H1 (cell line): ENCODE results near the gene HTRA2. TPM values are rescaled to one million over a fixed set of nuclear protein-coding genes. Genes with fewer than 3 reads are reported as not detected.

ENCODE experiments used
- CTCF ChIA-PET: fragments of 300-600 bp; sonication (Branson Sonifier 250); formaldehyde crosslinking; loops from one replicate; lab custom pipeline; 2021; ENCODE audit not compliant: partially characterized antibody; lab: Charles Lee
- POLR2A ChIA-PET: fragments of 300-600 bp; sonication (Branson Sonifier 250); formaldehyde crosslinking; loops from one replicate; lab custom pipeline; 2021; ENCODE audit warnings: inconsistent platforms; ENCODE audit not compliant: partially characterized antibody; lab: Charles Lee
- DNase-seq, 2 experiments: peaks; one replicate each; pipeline versions ENCODE4 v3.0.0 to v3.0.0-alpha.2; 2010 to 2022; ENCODE audit warnings: low spot score in 2 of 2, low read depth in 1 of 2, mixed read lengths in 1 of 2
- FAIRE-seq: peaks from 2 replicates; lab custom pipeline; 2011; peaks lifted over from hg19 to GRCh38; lab: Jason Lieb, UNC
- H2AFZ ChIP-seq: 2 replicates; pipeline ENCODE4 v1.8.1; 2012; ENCODE audit warnings: low read length, inconsistent platforms
- H2AK5ac ChIP-seq: 2 replicates; pipeline ENCODE4 v1.6.1; 2013; ENCODE audit warnings: low read depth, low read length
- H2BK120ac ChIP-seq: replicated peaks from 2 replicates; pipeline ENCODE3; 2013; ENCODE audit warnings: low read depth, low read length, inconsistent platforms
- H2BK12ac ChIP-seq: 2 replicates; pipeline ENCODE4 v1.6.1; 2013; ENCODE audit warnings: low read depth, low read length
- H2BK15ac ChIP-seq: 2 replicates; pipeline ENCODE4 v1.6.1; 2013; ENCODE audit warnings: low read length
- H2BK20ac ChIP-seq: 2 replicates; pipeline ENCODE4 v1.6.1; 2013; ENCODE audit warnings: low read length
- H2BK5ac ChIP-seq: 2 replicates; pipeline ENCODE4 v1.6.1; 2013; ENCODE audit warnings: low read depth, low read length
- H3K14ac ChIP-seq: 2 replicates; pipeline ENCODE4 v1.6.1; 2013; ENCODE audit warnings: inconsistent platforms; ENCODE audit not compliant: insufficient read length
- H3K18ac ChIP-seq: 2 replicates; pipeline ENCODE4 v1.6.1; 2013; ENCODE audit warnings: low read length; ENCODE audit errors: extremely low read depth
- H3K23ac ChIP-seq: 2 replicates; pipeline ENCODE4 v1.6.1; 2013; ENCODE audit warnings: inconsistent platforms; ENCODE audit not compliant: insufficient read length
- H3K23me2 ChIP-seq: 2 replicates; pipeline ENCODE4 v1.6.1; 2013; ENCODE audit warnings: low read depth, low read length
- H3K27ac ChIP-seq: 2 replicates; pipeline ENCODE4 v1.6.1; 2011; ENCODE audit warnings: low read depth, low read length, inconsistent platforms
- H3K27me3 ChIP-seq, 4 experiments: replicated peaks in 1 of 4; 1 replicate in 1 of 4; 2 replicates in 3 of 4; pipeline versions ENCODE4 v1.6.1 to v1.8.1; 2011 to 2013; ENCODE audit warnings: low read length in 3 of 4, mild to moderate bottlenecking in 3 of 4, inconsistent platforms in 2 of 4, mixed read lengths in 2 of 4, moderate library complexity in 1 of 4; ENCODE audit not compliant: control insufficient read depth in 3 of 4, insufficient read depth in 3 of 4; ENCODE audit errors: extremely low read depth in 1 of 4
- H3K36me3 ChIP-seq, 4 experiments: 2 replicates each; pipeline versions ENCODE4 v1.6.1 to v1.8.1; 2011 to 2013; ENCODE audit warnings: mild to moderate bottlenecking in 4 of 4, low read length in 3 of 4, moderate library complexity in 2 of 4, control low read depth in 1 of 4, inconsistent platforms in 1 of 4; ENCODE audit not compliant: insufficient read depth in 4 of 4, control insufficient read depth in 2 of 4
- H3K4ac ChIP-seq: replicated peaks from 2 replicates; pipeline ENCODE3; 2013; ENCODE audit warnings: low read length, low read depth, mixed read lengths, inconsistent platforms; ENCODE audit not compliant: insufficient read length
- H3K4me1 ChIP-seq, 4 experiments: replicated peaks in 1 of 4; 1 replicate in 1 of 4; 2 replicates in 3 of 4; pipeline versions ENCODE4 v1.6.1 to v1.8.1; 2011 to 2013; ENCODE audit warnings: low read length in 3 of 4, inconsistent platforms in 2 of 4, mixed read lengths in 1 of 4; ENCODE audit not compliant: insufficient read depth in 4 of 4, control insufficient read depth in 3 of 4
- H3K4me2 ChIP-seq, 2 experiments: 2 replicates each; pipeline versions ENCODE4 v1.6.1 to v1.8.1; 2011 to 2013; ENCODE audit warnings: low read depth in 2 of 2, low read length in 2 of 2, control low read depth in 1 of 2, inconsistent platforms in 1 of 2, mild to moderate bottlenecking in 1 of 2; ENCODE audit not compliant: insufficient read depth in 1 of 2
- H3K4me3 ChIP-seq, 4 experiments: fragments of 200-600, 300-600 bp in 1 of 4; sonication (generic), shearing (Covaris generic), sonication (Bioruptor Twin) in 1 of 4; 2 replicates each; pipeline versions ENCODE4 v1.5.1 to v1.8.1; 2011 to 2016; ENCODE audit warnings: low read length in 4 of 4, low read depth in 3 of 4, control low read depth in 2 of 4, inconsistent platforms in 2 of 4, mild to moderate bottlenecking in 2 of 4, mixed read lengths in 1 of 4, moderate library complexity in 1 of 4; ENCODE audit not compliant: insufficient read depth in 2 of 4; ENCODE audit errors: extremely low read depth in 1 of 4
- H3K56ac ChIP-seq: replicated peaks from 2 replicates; pipeline ENCODE3; 2013; ENCODE audit warnings: low read depth, mild to moderate bottlenecking, mixed read lengths, low read length, inconsistent platforms; ENCODE audit not compliant: insufficient read length
- H3K79me1 ChIP-seq: 2 replicates; pipeline ENCODE4 v1.6.1; 2013; ENCODE audit warnings: low read depth, low read length, control low read depth
- H3K79me2 ChIP-seq, 2 experiments: 2 replicates each; pipeline versions ENCODE4 v1.6.1 to v1.8.1; 2012 to 2013; ENCODE audit warnings: low read length in 2 of 2, mild to moderate bottlenecking in 2 of 2, inconsistent platforms in 1 of 2; ENCODE audit not compliant: insufficient read depth in 2 of 2, control insufficient read depth in 1 of 2
- H3K9ac ChIP-seq, 4 experiments: replicated peaks in 1 of 4; 1 replicate in 1 of 4; 2 replicates in 3 of 4; pipeline versions ENCODE4 v1.6.1 to v1.8.1; 2011 to 2013; ENCODE audit warnings: low read depth in 3 of 4, low read length in 3 of 4, control low read depth in 2 of 4, mild to moderate bottlenecking in 2 of 4, moderate library complexity in 2 of 4, inconsistent platforms in 1 of 4; ENCODE audit errors: extremely low read depth in 1 of 4
- H3K9me3 ChIP-seq, 2 experiments: 2 replicates each; pipeline versions ENCODE4 v1.6.1 to v1.8.1; 2012 to 2013; ENCODE audit warnings: mild to moderate bottlenecking in 2 of 2, moderate library complexity in 2 of 2, control low read depth in 1 of 2, inconsistent platforms in 1 of 2, low read depth in 1 of 2, low read length in 1 of 2, mixed read lengths in 1 of 2; ENCODE audit not compliant: insufficient read depth in 2 of 2
- H4K20me1 ChIP-seq, 2 experiments: replicated peaks in 1 of 2; 2 replicates each; pipeline versions ENCODE3 to v1.8.1; 2011 to 2013; ENCODE audit warnings: inconsistent platforms in 2 of 2, low read length in 2 of 2, mild to moderate bottlenecking in 1 of 2; ENCODE audit not compliant: insufficient read depth in 2 of 2, control insufficient read depth in 1 of 2
- H4K5ac ChIP-seq: 2 replicates; pipeline ENCODE4 v1.6.1; 2013; ENCODE audit warnings: low read length, low read depth, mixed read lengths, inconsistent platforms; ENCODE audit not compliant: insufficient read length
- H4K8ac ChIP-seq: 2 replicates; pipeline ENCODE4 v1.8.0; 2013; ENCODE audit warnings: mild to moderate bottlenecking, moderate library complexity, low read length, inconsistent platforms; ENCODE audit not compliant: insufficient read depth; ENCODE audit errors: extremely low read depth
- H4K91ac ChIP-seq: replicated peaks from 2 replicates; pipeline ENCODE3; 2013; ENCODE audit warnings: low read length, mixed read lengths, inconsistent platforms; ENCODE audit not compliant: insufficient read length
- POLR2AphosphoS5 ChIP-seq: IDR thresholded peaks from 2 replicates; pipeline ENCODE4 v1.6.1; 2011; ENCODE audit warnings: low read depth, low read length
- TBP ChIP-seq: IDR thresholded peaks from 2 replicates; pipeline ENCODE4 v1.6.1; 2011; ENCODE audit warnings: low read depth, low read length, improper control_type of control experiment
- WGBS, 2 experiments: shearing (Covaris generic) in 1 of 2; methylation state at CpG; one replicate each; pipeline versions ENCODE4 v1.1.6 to v1.1.7; 2013 to 2015; ENCODE audit warnings: low lambda C conversion rate in 2 of 2, mixed read lengths in 2 of 2, inconsistent platforms in 1 of 2, low coverage in 1 of 2, missing lambda C conversion rate in 1 of 2; ENCODE audit not compliant: insufficient replicate concordance in 2 of 2, insufficient coverage in 1 of 2, insufficient read length in 1 of 2; ENCODE audit errors: extremely low coverage in 1 of 2, missing lambda C conversion rate in 1 of 2; 5-methylcytosine and 5-hydroxymethylcytosine counted together
- polyA plus RNA-seq, 7 experiments: library from polyadenylated mRNA; depleted of rRNA in 3 of 7; stranded (reverse) in 5 of 7; unstranded in 2 of 7; fragments of >200 nt in 5 of 7; fragments of 200-250 nt in 2 of 7; gene quantifications; 1 replicate in 5 of 7; 2 replicates in 1 of 7; 4 replicates in 1 of 7; pipeline versions ENCODE4 v1.2.1 to v1.2.3, GENCODE V29; 2011 to 2013; ENCODE audit warnings: missing spikeins in 2 of 7, mixed read lengths in 2 of 7
- total RNA-seq: library from RNA; stranded (reverse); fragmentation: NEBNext Ultra II Directional; extraction: Animal tissue kit (Norgen Biotek cat#: 25700); gene quantifications from 2 replicates; pipeline ENCODE4 v1.2.1, GENCODE V29; 2021

Gene HTRA2
- total and polyA plus RNA-seq, 2 of the 8 experiments (the other 6 are each of a cell fraction or from before 2014, with no cell fraction given) = 21.6 to 37.6 TPM

DNA sequence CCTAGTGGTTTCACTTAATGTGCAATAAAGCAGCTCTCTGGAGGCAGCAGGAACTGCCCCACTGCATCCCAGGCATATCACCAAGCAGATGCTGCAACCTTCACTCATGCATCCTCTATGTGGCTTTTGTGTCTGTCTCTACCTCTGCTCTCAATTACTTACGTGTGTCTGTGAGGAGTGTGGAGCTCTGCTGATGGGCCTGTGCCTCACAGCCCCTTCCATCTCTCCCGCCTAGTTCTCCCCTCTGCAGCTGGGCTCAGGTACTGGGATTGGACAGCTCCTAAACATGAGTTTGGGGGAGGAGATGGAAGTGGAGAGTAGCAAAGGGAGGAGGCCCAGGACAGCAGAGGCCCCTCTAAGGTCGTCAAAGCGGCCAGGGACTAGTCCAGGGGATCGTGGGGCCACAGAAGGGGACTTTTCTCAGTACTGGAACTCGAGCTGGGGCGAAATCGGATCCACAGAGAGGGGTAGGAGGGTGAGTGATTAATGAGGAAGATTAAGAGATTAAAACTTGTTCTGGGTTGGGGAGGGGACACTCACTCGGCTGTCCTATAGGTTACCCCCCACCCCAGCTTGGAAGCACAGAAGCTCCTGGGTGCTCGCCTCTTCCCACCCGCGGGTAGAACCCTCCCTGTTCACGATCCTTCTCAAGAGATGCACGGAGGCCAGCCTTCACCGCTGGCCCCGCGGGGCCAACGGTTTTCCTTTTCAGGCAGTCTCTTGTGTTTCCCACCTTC, 28.2 kb upstream of the HTRA2 start:
- no peak overlapping the region for H4K5ac ChIP-seq
- FAIRE-seq (no peak), DNase-seq (no peak)
- H4K91ac ChIP-seq = no peak overlapping the region
- no peak overlapping the region for H3K56ac ChIP-seq
- peak overlapping the region in 1 of 4 experiments; percentile 65; a peak in 3 of 8 replicates for H3K4me3 ChIP-seq
- H3K4ac ChIP-seq = no peak overlapping the region
- peak overlapping the region; percentile 60; the same call in 1 of the 2 replicates for H2BK12ac ChIP-seq
- no peak overlapping the region for H3K14ac ChIP-seq
- H3K27ac ChIP-seq = no peak overlapping the region
- H2BK20ac ChIP-seq = 0 out of 2 replicates have a peak overlapping the region, but pooled peaks have one; percentile 32
- H2AFZ ChIP-seq = no peak overlapping the region
- H4K20me1 ChIP-seq = peaks cover 0 to 15% of the 10 kb centered on the region in 2 experiments
- no peaks in the 10 kb centered on the region for H3K9me3 ChIP-seq
- peak overlapping the region; percentile 65; the same call in 1 of the 2 replicates for H2AK5ac ChIP-seq
- peaks cover 78 to 97% (median 96%) of the 10 kb centered on the region in 4 experiments for H3K27me3 ChIP-seq
- peaks cover 0 to 9% (median 4%) of the 10 kb centered on the region in 4 experiments; a peak in 6 of 8 replicates for H3K36me3 ChIP-seq
- peaks cover 7 to 60% (median 38%) of the 10 kb centered on the region in 4 experiments for H3K4me1 ChIP-seq
- peak overlapping the region; percentile 78 to 88 for H3K4me2 ChIP-seq
- H2BK5ac ChIP-seq = no peak overlapping the region
- ChIA-PET POLR2A (interaction anchor here (0.9 to 9.4 kb wide), 8 partner anchors 8 to 61 kb away, joined by 3 to 73 read pairs (median 8); partner anchors contain the start of genes AUP1, CCDC142, DQX1 and HTRA2), CTCF (interaction anchor here (0.6 to 5.1 kb wide), 16 partner anchors 8 to 88 kb away, joined by 3 to 24 read pairs (median 6); partner anchors contain the start of genes AUP1, CCDC142, HTRA2 and TLX2)
- peaks cover 35% of the 10 kb centered on the region; the same call in 1 of the 2 replicates for H3K23me2 ChIP-seq
- no peaks in the 10 kb centered on the region for H3K79me2 ChIP-seq
- H3K18ac ChIP-seq = no peak overlapping the region
- H4K8ac ChIP-seq = no peak overlapping the region
- no peak overlapping the region; a peak in 1 of 7 replicates for H3K9ac ChIP-seq
- peak overlapping the region; percentile 92; the same call in 1 of the 2 replicates for H2BK15ac ChIP-seq
- no peak overlapping the region for H3K23ac ChIP-seq
- 14% methylated on average over 18 of the region's 18 CpGs; no CpG with 5 or more reads in 1 of the 2 experiments for WGBS, 2 experiments
- no peaks in the 10 kb centered on the region for H3K79me1 ChIP-seq
- TF ChIP-seq POLR2AphosphoS5 (no peak), TBP (peak; percentile 40; the same call in 1 of the 2 replicates)
- H2BK120ac ChIP-seq = no peak overlapping the region
